HUES48 (cell line): Measurements from ENCODE around the gene RGL2.

Source experiments
- H3K27ac ChIP-seq: one replicate; pipeline ENCODE4 v1.7.0; 2013; ENCODE audit warnings: low read depth, low read length, inconsistent platforms
- H3K27me3 ChIP-seq: 2 replicates; pipeline ENCODE4 v1.6.1; 2013; ENCODE audit warnings: mild to moderate bottlenecking, low read length; ENCODE audit not compliant: control insufficient read depth, insufficient read depth
- H3K36me3 ChIP-seq: 2 replicates; pipeline ENCODE4 v1.6.1; 2013; ENCODE audit warnings: low read length; ENCODE audit not compliant: control insufficient read depth, insufficient read depth
- H3K4me1 ChIP-seq: 2 replicates; pipeline ENCODE4 v1.6.1; 2013; ENCODE audit warnings: mild to moderate bottlenecking, low read length; ENCODE audit not compliant: control insufficient read depth, insufficient read depth
- H3K4me3 ChIP-seq: 2 replicates; pipeline ENCODE4 v1.5.1; 2013; ENCODE audit warnings: mild to moderate bottlenecking, low read depth, low read length
- H3K9ac ChIP-seq: 2 replicates; pipeline ENCODE4 v1.6.1; 2013; ENCODE audit warnings: mild to moderate bottlenecking, low read depth, low read length, moderate library complexity
- H3K9me3 ChIP-seq: 2 replicates; pipeline ENCODE4 v1.6.1; 2013; ENCODE audit warnings: low read length; ENCODE audit not compliant: control insufficient read depth, insufficient read depth

Gene RGL2

GRCh38 chr6:33316603-33317418, 18.1 kb upstream of the RGL2 start:
- Histone ChIP-seq H3K4me1 (peaks cover 40% of the 10 kb centered on the region), H3K27me3 (no peaks in the 10 kb centered on the region), H3K27ac (peak overlapping the region; percentile 7), H3K9ac (no peak overlapping the region), H3K36me3 (peaks cover 34% of the 10 kb centered on the region), H3K4me3 (peak overlapping the region; percentile 65), H3K9me3 (no peaks in the 10 kb centered on the region)

- H3K9ac ChIP-seq, result no peak overlapping the region
- no peak overlapping the region for H3K4me3 ChIP-seq
- H3K36me3 ChIP-seq, result peaks cover 30% of the 10 kb centered on the region
- peaks cover 33% of the 10 kb centered on the region for H3K4me1 ChIP-seq
- no peak overlapping the region for H3K27ac ChIP-seq
- no peaks in the 10 kb centered on the region for H3K9me3 ChIP-seq
- no peaks in the 10 kb centered on the region for H3K27me3 ChIP-seq
These were observed 17.3 kb upstream of the RGL2 start for GRCh38 chr6:33315793-33316602.

GRCh38 chr6:33314943-33315792, 16.4 kb upstream of the RGL2 start:
- H3K27me3 ChIP-seq, result no peaks in the 10 kb centered on the region
- H3K4me1 ChIP-seq, result peaks cover 31% of the 10 kb centered on the region
- H3K4me3 ChIP-seq, result peak overlapping the region; percentile 98
- no peak overlapping the region for H3K27ac ChIP-seq
- H3K9ac ChIP-seq, result no peak overlapping the region
- no peaks in the 10 kb centered on the region for H3K9me3 ChIP-seq
- peaks cover 22% of the 10 kb centered on the region for H3K36me3 ChIP-seq

- Histone ChIP-seq H3K4me1 (peaks cover 30% of the 10 kb centered on the region), H3K9me3 (no peaks in the 10 kb centered on the region), H3K4me3 (peak overlapping the region; percentile 98), H3K36me3 (peaks cover 16% of the 10 kb centered on the region), H3K27me3 (no peaks in the 10 kb centered on the region), H3K9ac (no peak overlapping the region), H3K27ac (no peak overlapping the region)
These were observed 15.8 kb upstream of the RGL2 start for GRCh38 chr6:33314515-33314942.

GRCh38 chr6:33313709-33314514, 15.2 kb upstream of the RGL2 start, which contains the start of gene TAPBP:
Gene TAPBP (minus strand): TSS chr6:33314078. CDS start chr6:33314041, 37 bp downstream.
- Histone ChIP-seq H3K36me3 (peaks cover 9% of the 10 kb centered on the region), H3K4me1 (peaks cover 30% of the 10 kb centered on the region), H3K27me3 (no peaks in the 10 kb centered on the region), H3K9ac (peak within 1 kb of the TSS; percentile 71), H3K9me3 (no peaks in the 10 kb centered on the region), H3K27ac (peak within 1 kb of the TSS; percentile 76), H3K4me3 (peak within 1 kb of the TSS; percentile 98)

GRCh38 chr6:33313105-33313708, 14.5 kb upstream of the RGL2 start:
- H3K9ac ChIP-seq, result peak overlapping the region; percentile 71; the same call in 1 of the 2 replicates
- H3K9me3 ChIP-seq, result no peaks in the 10 kb centered on the region
- H3K4me3 ChIP-seq, result peak overlapping the region; percentile 98
- H3K4me1 ChIP-seq, result peaks cover 23% of the 10 kb centered on the region
- peak overlapping the region; percentile 76 for H3K27ac ChIP-seq
- peaks cover 4% of the 10 kb centered on the region for H3K36me3 ChIP-seq
- no peaks in the 10 kb centered on the region for H3K27me3 ChIP-seq

- Histone ChIP-seq H3K27ac (peak overlapping the region; percentile 76), H3K9me3 (no peaks in the 10 kb centered on the region), H3K9ac (0 out of 2 replicates have a peak overlapping the region, but pooled peaks have one; percentile 71), H3K36me3 (peaks cover 4% of the 10 kb centered on the region), H3K27me3 (no peaks in the 10 kb centered on the region), H3K4me3 (peak overlapping the region; percentile 98), H3K4me1 (peaks cover 21% of the 10 kb centered on the region)
These were observed 13.8 kb upstream of the RGL2 start for GRCh38 chr6:33312361-33313104.

- Histone ChIP-seq H3K27ac (no peak overlapping the region), H3K9ac (no peak overlapping the region), H3K27me3 (no peaks in the 10 kb centered on the region), H3K4me3 (no peak overlapping the region), H3K36me3 (peaks cover 3% of the 10 kb centered on the region; the same call in 1 of the 2 replicates), H3K4me1 (no peaks in the 10 kb centered on the region), H3K9me3 (no peaks in the 10 kb centered on the region)
These were observed 7.6 kb upstream of the RGL2 start for GRCh38 chr6:33306356-33306755.

GRCh38 chr6:33305052-33305451, 6.3 kb upstream of the RGL2 start:
- Histone ChIP-seq H3K27ac (no peak overlapping the region), H3K9ac (no peak overlapping the region), H3K9me3 (no peaks in the 10 kb centered on the region), H3K36me3 (peaks cover 3% of the 10 kb centered on the region; the same call in 1 of the 2 replicates), H3K27me3 (no peaks in the 10 kb centered on the region), H3K4me1 (no peaks in the 10 kb centered on the region), H3K4me3 (no peak overlapping the region)
